Memory B cell (primary cell): Measurements from ENCODE around the gene SELENOM.

Experiments used
- ATAC-seq: fragments of 150-1000 bp; cut with Tn5 transposase; 2 replicates; pipeline ENCODE4 v1.10.0; 2021; ENCODE audit warnings: low read depth, mild to moderate bottlenecking, moderate library complexity
- DNase-seq, 2 donors: peaks; one replicate each; pipeline ENCODE4 v3.0.0; 2022; ENCODE audit warnings: low spot score in 2 of 2
- H3K27ac Mint-ChIP-seq: one replicate; pipeline ENCODE4 v1.8.0; 2022; ENCODE audit warnings: mild to moderate bottlenecking, moderate library complexity, mixed read lengths
- H3K27me3 Mint-ChIP-seq: one replicate; pipeline ENCODE4 v1.8.0; 2022; ENCODE audit warnings: mixed read lengths
- H3K36me3 Mint-ChIP-seq: one replicate; pipeline ENCODE4 v1.8.0; 2022; ENCODE audit warnings: mild to moderate bottlenecking, mixed read lengths
- H3K4me1 Mint-ChIP-seq: one replicate; pipeline ENCODE4 v1.8.0; 2022; ENCODE audit warnings: mixed read lengths
- H3K4me3 Mint-ChIP-seq: one replicate; pipeline ENCODE4 v1.8.0; 2022; ENCODE audit warnings: mild to moderate bottlenecking, moderate library complexity, mixed read lengths
- H3K9me3 Mint-ChIP-seq: one replicate; pipeline ENCODE4 v1.8.0; 2022; ENCODE audit warnings: mixed read lengths

Gene SELENOM

GRCh38 chr22:31087744-31088215 lies 19.6 kb downstream of the SELENOM start:
- Mint-ChIP-seq H3K4me3 (no peak overlapping the region), H3K36me3 (no peaks in the 10 kb centered on the region), H3K27ac (no peak overlapping the region), H3K4me1 (peaks cover 37% of the 10 kb centered on the region), H3K9me3 (no peaks in the 10 kb centered on the region), H3K27me3 (no peaks in the 10 kb centered on the region)
- no peak for ATAC-seq
- no peak for DNase-seq

DNA sequence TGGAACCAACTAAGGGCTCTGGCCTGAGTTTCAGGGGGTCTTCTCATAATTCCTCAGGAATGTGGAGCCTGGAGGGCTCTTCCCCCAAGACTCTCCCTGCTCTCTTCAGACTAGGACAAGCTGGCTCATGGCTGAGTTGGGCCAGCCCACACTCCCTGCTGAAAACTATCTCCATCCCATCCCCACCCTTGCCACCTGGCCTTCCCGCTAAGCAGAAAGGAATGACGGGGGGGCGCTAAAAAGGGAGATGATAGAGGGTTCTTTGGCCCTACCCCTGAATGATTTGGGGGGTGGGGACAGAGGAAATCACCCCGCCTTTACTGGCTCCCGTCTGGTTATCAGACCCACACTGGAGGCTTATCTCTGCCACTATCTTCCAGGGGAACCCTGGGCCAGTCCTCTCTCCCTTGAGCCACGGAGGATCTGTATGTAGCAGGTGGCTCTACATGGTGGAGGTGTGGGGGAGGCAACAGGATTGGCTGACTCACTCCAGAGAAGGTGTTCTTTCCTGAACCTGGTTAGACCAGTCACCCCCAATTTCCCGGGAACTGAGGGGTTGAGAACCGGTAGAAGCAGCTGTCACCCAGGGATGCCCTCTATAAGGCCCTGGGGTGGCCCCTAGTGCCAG lies 20.6 kb downstream of the SELENOM start:
- H3K4me1 Mint-ChIP-seq: peaks cover 43% of the 10 kb centered on the region
- H3K27ac Mint-ChIP-seq: no peak overlapping the region
- H3K9me3 Mint-ChIP-seq: no peaks in the 10 kb centered on the region
- ATAC-seq (no peak), DNase-seq (no peak)
- H3K4me3 Mint-ChIP-seq: no peak overlapping the region
- H3K36me3 Mint-ChIP-seq: no peaks in the 10 kb centered on the region
- no peaks in the 10 kb centered on the region for H3K27me3 Mint-ChIP-seq

GRCh38 chr22:31085928-31086327 lies 21.4 kb downstream of the SELENOM start:
- Mint-ChIP-seq H3K4me3 (peak overlapping the region; percentile 37), H3K36me3 (no peaks in the 10 kb centered on the region), H3K4me1 (peaks cover 49% of the 10 kb centered on the region), H3K27ac (no peak overlapping the region), H3K27me3 (no peaks in the 10 kb centered on the region), H3K9me3 (no peaks in the 10 kb centered on the region)
- no peak for DNase-seq
- ATAC-seq: no peak

- Mint-ChIP-seq H3K4me1 (peaks cover 45% of the 10 kb centered on the region), H3K4me3 (peak overlapping the region; percentile 87), H3K36me3 (no peaks in the 10 kb centered on the region), H3K9me3 (no peaks in the 10 kb centered on the region), H3K27ac (peak overlapping the region; percentile 65), H3K27me3 (no peaks in the 10 kb centered on the region)
- ATAC-seq (no peak), DNase-seq (no peak)
Observed at GRCh38 chr22:31085493-31085824, 21.9 kb downstream of the SELENOM start.

GRCh38 chr22:31084811-31085492 lies 22.4 kb downstream of the SELENOM start:
- H3K36me3 Mint-ChIP-seq: no peaks in the 10 kb centered on the region
- H3K4me3 Mint-ChIP-seq: peak overlapping the region; percentile 87
- peaks cover 41% of the 10 kb centered on the region for H3K4me1 Mint-ChIP-seq
- DNase-seq (peak; percentile 75 to 90), ATAC-seq (peak; percentile 80)
- peak overlapping the region; percentile 65 for H3K27ac Mint-ChIP-seq
- H3K9me3 Mint-ChIP-seq: no peaks in the 10 kb centered on the region
- no peaks in the 10 kb centered on the region for H3K27me3 Mint-ChIP-seq

GRCh38 chr22:31083923-31084810 lies 23.2 kb downstream of the SELENOM start:
- peak overlapping the region; percentile 87 for H3K4me3 Mint-ChIP-seq
- peaks cover 35% of the 10 kb centered on the region for H3K4me1 Mint-ChIP-seq
- H3K27ac Mint-ChIP-seq: peak overlapping the region; percentile 69
- no peaks in the 10 kb centered on the region for H3K36me3 Mint-ChIP-seq
- DNase-seq (peak in 1 of 2 donors; percentile 22), ATAC-seq (no peak)
- H3K27me3 Mint-ChIP-seq: no peaks in the 10 kb centered on the region
- H3K9me3 Mint-ChIP-seq: no peaks in the 10 kb centered on the region

DNA sequence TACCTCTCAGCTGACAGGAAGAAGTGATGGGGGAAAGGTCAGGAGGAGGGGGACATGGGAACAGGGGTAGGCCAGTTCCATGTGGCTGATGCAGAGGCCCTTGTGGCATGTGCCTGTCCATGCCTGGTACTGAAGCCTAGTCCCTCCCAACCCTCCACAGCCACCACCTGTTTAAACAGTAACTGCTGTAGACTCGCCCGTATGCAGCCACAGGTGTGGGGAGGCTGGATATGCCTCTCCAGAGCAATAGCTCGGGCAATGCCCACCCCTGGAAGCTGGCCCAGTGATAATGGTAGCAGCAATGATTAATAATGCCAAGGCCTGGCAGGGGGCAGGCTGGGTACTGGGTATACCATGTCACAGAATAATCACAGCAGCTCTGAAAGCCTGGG lies 24.0 kb downstream of the SELENOM start:
- DNase-seq (no peak), ATAC-seq (no peak)
- H3K4me3 Mint-ChIP-seq: peak overlapping the region; percentile 87
- no peak overlapping the region for H3K27ac Mint-ChIP-seq
- no peaks in the 10 kb centered on the region for H3K27me3 Mint-ChIP-seq
- peaks cover 28% of the 10 kb centered on the region for H3K4me1 Mint-ChIP-seq
- H3K9me3 Mint-ChIP-seq: no peaks in the 10 kb centered on the region
- H3K36me3 Mint-ChIP-seq: no peaks in the 10 kb centered on the region

- H3K4me3 Mint-ChIP-seq: peak overlapping the region; percentile 22
- no peak for ATAC-seq
- no peaks in the 10 kb centered on the region for H3K36me3 Mint-ChIP-seq
- peaks cover 27% of the 10 kb centered on the region for H3K4me1 Mint-ChIP-seq
- H3K9me3 Mint-ChIP-seq: no peaks in the 10 kb centered on the region
- no peaks in the 10 kb centered on the region for H3K27me3 Mint-ChIP-seq
- H3K27ac Mint-ChIP-seq: no peak overlapping the region
- DNase-seq: no peak
Observed at GRCh38 chr22:31082606-31083376, 24.6 kb downstream of the SELENOM start.

DNA sequence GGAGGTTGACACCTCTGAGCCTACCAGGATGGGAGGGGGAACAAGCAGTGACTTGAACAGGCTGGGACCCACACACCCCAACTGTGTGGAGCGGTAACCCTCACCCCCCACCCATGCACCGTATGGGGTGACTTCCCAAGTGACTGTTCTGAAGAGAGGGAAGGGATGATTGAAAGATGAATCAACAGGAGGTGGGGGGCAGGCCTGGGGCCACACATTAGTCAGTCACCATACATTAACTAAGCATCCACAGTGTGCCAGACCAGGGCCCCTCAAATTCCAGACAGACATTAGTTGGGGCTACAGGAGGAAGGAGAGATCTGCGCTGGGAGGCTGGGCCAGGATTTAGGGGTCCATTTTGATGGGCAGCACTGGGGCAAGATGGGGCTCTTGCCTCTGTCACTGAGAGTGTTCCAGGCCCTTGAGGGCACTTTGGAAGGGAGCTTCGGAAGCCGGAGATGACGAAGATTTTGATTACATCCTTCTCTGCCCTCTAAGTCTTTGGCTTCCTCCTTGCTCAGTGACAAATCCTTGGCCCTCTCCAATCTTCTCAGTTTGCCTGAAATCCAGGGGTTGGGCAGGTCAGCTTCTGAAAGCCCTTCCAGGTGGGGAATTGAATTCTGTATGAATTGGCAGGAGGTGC lies 25.3 kb downstream of the SELENOM start:
- Mint-ChIP-seq H3K27ac (no peak overlapping the region), H3K36me3 (no peaks in the 10 kb centered on the region)
- no peak for ATAC-seq

GRCh38 chr22:31080848-31081649 lies 26.3 kb downstream of the SELENOM start, which contains the start of gene SMTN:
Gene SMTN (plus strand): TSS chr22:31081318. CDS start chr22:31083259, 1,941 bp downstream.
- Mint-ChIP-seq H3K36me3 (no peaks in the 10 kb centered on the region), H3K9me3 (no peaks in the 10 kb centered on the region), H3K4me1 (peaks cover 27% of the 10 kb centered on the region), H3K27me3 (no peaks in the 10 kb centered on the region), H3K4me3 (peak within 1 kb of the TSS; percentile 94), H3K27ac (peak within 1 kb of the TSS; percentile 78)
- DNase-seq (peak; percentile 83 to 91), ATAC-seq (peak; percentile 67)

More for the DNA sequence above, 25.3 kb downstream of the SELENOM start:
- no peak for DNase-seq
- peaks cover 27% of the 10 kb centered on the region for H3K4me1 Mint-ChIP-seq
- no peaks in the 10 kb centered on the region for H3K27me3 Mint-ChIP-seq
- peak overlapping the region; percentile 22 for H3K4me3 Mint-ChIP-seq
- no peaks in the 10 kb centered on the region for H3K9me3 Mint-ChIP-seq

GRCh38 chr22:31080164-31080847 lies 27.1 kb downstream of the SELENOM start:
- ATAC-seq (no peak), DNase-seq (no peak)
- Mint-ChIP-seq H3K4me1 (peaks cover 26% of the 10 kb centered on the region), H3K36me3 (no peaks in the 10 kb centered on the region), H3K27me3 (no peaks in the 10 kb centered on the region), H3K9me3 (no peaks in the 10 kb centered on the region), H3K4me3 (peak overlapping the region; percentile 94), H3K27ac (peak overlapping the region; percentile 78)

- ATAC-seq: no peak
- Mint-ChIP-seq H3K4me1 (peaks cover 21% of the 10 kb centered on the region), H3K4me3 (no peak overlapping the region)
Observed at GRCh38 chr22:31079095-31079642, 28.2 kb downstream of the SELENOM start.

More at GRCh38 chr22:31079095-31079642, 28.2 kb downstream of the SELENOM start:
- no peak overlapping the region for H3K27ac Mint-ChIP-seq
- no peak for DNase-seq
- H3K36me3 Mint-ChIP-seq: no peaks in the 10 kb centered on the region
- H3K27me3 Mint-ChIP-seq: no peaks in the 10 kb centered on the region
- H3K9me3 Mint-ChIP-seq: no peaks in the 10 kb centered on the region
